OCI-LY3 (cell line): ENCODE data around the gene ARHGAP22.

Experiments used
- CTCF ChIP-seq: fragments of 200-600, 300-600 bp; sonication (generic); IDR thresholded peaks from 2 replicates; pipeline ENCODE4 v1.5.1; 2014; ENCODE audit warnings: antibody characterized with exemption, low read length, low read depth
- EZH2phosphoT487 ChIP-seq: fragments of 200-600 bp; shearing (Covaris generic); IDR thresholded peaks from 2 replicates; pipeline ENCODE4 v1.6.1; 2018; ENCODE audit warnings: antibody characterized with exemption, mixed run types, low read depth

GRCh38 chr10:48519481-48520183 lies 85.2 kb downstream of the ARHGAP22 start:
- TF ChIP-seq CTCF = no peak
- TF ChIP-seq EZH2phosphoT487 = no peak
